NK-92 treated with Interleukin-12 subunit alpha and Interleukin-12 subunit beta, amount 100 ng/mL, for 24 hours (cell line): Measurements from ENCODE around the gene PSMB9.

Source experiments
- DNase-seq: peaks from one replicate; lab custom pipeline; 2025; lab: John Stamatoyannopoulos, UW

The PSMB9 gene

DNA sequence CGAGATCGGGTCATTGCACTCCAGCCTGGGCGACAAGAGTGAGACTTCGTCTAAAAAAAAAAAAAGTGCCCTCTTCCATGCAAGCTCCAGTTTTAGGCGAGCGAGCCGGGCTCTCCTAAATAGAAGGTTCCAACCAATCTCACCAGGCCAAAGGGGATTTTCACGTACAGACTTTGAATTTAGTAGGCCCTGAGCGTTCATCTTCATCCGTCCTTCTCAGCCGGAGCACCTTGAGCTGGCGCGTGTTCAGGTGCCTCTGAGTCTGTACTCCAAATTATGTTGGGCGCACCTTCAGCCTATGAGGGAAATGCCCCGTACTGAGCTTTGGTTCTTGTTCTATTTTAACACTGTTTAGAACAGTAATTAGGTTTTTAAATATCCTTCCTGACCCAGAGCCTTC, 14.6 kb upstream of the PSMB9 start:
- DNase-seq: no peak

DNA sequence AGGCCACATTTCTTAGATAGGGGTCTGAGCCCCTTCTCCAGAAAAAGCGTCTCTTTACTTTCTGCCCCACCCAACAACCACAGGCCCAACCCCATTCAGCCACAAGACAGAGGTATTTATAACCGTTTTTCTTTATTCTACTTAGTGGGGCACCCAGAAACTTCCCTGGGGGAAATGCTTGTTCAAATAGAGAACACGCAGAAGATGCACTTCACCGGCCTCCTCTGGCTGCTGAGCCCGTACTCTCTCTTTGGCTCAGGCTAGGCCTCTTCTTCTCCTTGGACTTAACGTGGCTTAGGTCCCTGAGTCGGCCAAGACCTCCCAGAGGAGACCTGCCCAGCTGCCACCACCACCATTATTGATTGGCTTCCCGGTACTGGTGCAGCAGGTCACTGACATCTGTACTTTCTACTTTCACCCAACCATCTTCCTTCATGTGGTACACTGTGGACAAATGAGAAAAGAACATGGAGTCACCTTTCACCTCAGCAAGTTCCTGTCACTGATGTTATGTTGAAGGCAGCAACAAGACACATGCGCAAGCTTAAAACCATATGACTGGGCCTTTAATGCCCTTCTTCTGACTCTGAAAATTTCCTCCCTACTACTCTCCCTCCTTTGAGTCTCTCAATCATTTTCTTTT, 13.3 kb upstream of the PSMB9 start:
- DNase-seq: no peak

DNA sequence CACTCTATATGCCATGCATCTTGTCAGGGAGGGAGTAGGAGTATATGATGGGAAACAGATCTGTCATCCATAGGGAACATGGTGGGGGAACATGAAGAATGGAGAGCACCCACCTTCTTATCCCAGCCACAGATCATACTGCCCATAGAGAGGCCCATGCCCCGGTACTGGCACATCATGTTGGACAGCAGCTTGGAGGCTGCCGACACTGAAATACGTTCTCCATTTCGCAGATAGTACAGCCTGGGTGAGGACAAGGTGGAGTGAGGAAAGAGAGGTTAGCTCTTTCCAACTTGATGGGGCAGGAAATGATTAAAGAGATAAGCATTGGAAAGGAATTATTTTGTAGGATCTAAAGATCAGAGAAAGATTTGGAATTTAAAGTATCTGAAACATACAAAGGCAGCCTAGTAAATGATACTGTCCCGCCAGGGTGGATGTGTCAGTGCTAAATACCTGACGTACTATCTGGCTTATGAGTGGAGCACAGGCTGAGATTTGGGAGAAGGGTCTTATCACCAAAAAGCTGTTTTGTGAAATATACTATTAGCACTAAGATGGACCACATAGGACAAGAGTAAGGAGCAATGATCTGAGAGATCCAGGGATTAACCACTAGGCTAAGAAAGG, 11.9 kb upstream of the PSMB9 start:
- no peak for DNase-seq

DNA sequence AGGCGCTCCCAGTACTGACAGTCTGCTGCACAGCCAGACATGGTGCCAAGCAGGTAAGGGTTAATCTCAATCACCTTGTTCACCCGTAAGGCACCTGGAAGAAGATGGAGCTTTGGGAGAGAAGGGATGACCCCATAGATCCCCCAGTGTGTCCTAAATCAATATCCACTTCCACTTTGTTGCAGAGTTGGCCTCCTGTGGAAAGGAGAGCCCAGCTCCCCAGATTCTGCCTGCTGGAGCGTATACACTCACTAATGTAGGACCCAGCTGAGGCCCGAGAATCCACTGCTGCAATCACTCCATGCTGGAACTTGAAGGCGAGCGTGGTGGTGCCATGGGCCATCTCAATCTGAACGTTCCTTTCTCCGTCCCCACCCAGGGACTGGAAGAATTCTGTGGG, 11.3 kb upstream of the PSMB9 start:
- DNase-seq: no peak

DNA sequence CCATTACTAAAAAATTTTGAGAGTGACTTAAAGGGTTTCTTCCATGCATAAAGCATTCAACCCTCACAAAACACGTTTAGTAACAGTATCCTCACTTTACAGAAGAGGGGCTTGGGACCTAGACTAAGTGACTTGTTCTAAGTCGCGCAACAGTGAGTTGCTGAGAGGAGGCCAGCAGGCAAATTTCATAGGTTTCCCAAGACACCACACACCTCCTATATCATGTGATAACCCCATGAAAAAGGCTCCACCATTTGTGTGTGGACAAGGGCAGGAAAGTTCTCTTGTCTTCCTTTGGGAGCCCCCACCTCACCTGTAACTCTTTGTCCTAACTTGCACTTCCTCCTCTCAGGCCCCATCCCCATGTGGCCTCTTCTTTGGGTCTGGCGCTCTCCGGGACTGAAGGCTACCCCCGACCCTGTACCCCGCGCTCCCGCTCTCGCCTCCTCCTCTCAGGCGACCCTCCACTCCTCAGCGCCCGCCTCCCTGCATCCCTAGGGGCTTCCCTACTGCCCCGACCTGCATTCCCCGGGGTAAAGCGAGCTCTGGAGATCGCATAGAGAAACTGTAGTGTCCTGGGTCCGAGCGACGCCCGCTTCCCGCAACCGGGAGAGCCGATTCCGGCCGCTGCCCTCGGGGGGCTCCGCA, 10.5 kb upstream of the PSMB9 start:
- no peak for DNase-seq

DNA sequence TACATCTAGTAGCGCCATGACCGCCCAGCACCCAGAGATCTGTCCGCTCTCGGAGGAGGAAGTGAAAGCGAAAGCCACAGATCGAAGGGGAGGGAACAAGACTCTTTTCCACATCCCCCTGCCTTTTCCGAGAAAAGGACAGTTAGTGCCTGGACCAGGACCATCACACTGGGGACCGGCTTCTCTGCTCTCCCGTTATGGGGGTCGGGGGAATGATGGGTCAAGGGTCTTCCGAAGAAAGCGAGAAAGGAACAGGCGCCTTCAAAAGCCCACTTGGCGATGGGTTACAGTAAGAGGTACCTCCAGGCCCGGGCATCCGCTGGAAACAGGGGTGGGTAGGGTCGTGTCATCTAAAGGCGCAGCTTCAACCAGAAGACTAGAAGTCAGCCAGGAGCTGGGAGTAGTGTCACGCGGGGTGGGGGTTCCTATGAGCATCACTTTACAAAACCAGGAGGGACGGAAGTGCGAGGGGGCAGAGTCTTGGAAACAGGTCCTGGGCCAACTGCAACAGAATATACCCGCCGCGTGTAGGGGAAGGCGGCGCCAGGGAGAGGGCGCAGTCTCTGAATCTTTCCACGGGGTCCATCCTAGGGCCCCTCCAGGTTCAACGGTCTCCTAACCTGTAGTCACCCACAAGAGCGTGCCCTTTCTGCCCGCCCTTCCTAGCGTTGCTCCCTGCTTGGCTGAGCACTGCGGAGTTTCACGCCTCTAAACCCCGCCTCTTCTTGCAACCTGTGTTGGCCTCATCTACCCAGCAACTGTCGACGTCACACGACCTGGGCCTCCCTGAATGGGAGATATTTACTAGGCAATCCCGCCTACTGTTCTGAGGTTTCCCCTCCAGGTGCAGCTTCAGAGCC, 9.8 kb upstream of the PSMB9 start, which contains the start of gene PSMB8:
PSMB8 (minus strand) TSS at position 69 of the 860 bp plus-strand sequence; CDS start at position 18, 51 bp downstream.
- DNase-seq: peak; percentile 97

DNA sequence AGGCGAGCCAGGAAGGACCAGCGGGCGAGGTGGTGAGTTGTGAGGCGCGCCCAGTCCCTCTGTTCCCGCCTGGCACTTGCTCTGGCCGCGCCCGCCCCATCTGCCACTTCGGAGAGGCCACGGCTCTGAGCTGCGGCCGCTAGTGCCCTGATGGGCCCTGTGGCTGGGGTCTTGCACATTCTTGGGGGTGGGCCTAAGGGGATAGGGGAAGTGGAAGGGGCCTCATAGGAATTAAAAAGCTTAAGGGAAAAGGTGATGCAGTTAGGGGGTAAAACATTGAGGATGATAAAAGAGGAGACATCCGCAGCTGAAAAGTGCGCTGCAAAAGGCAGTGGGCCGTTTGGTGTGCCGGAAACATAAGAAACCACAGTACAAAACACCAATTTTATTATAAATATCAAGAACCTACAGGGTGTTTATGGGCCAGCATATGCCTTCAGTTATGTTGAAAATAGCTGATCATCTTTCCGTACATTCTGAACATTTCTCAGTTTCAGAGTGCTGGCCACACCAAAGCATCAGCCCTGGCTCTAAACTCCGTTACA, 9.1 kb upstream of the PSMB9 start:
- DNase-seq: no peak

DNA sequence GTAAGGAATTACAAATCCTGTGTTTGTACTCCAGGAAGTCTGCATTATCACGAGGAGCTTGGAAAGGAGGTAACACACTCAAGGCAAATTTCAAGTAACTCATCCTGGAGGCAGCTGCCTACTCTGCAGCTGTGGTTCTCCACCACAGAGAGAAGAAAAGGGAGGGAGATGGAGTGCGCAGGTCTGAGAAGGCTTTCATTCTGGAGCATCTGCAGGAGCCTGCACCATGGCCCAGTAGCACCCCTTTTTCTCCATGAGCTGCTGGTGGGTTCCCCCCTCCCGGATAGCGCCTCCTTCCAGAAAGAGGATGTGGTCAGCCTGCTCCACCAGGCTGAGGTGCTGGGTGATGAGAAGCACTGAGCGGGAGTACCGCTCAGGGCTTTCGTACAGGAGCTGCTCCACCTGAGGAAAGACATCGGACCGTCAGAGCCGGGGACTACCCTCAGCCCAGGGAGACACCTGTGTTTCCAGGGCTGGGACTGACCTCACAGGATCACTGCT, 8.6 kb upstream of the PSMB9 start:
- DNase-seq: peak; percentile 25

DNA sequence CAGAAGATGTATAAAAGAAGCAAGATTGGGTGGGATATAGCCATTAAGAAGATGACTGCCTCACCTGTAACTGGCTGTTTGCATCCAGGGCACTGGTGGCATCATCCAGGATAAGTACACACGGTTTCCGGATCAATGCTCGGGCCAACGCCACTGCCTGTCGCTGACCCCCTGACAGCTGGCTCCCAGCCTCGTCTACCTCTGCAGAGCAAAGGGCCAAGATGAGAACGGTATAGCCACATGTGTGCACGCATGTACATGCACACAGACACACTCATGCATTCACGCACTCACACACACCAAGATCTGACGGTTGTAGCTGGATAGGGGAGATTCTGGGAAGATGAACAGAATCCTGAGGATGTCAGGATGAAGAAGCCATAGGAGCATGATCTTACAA, 7.0 kb upstream of the PSMB9 start:
- DNase-seq: no peak

DNA sequence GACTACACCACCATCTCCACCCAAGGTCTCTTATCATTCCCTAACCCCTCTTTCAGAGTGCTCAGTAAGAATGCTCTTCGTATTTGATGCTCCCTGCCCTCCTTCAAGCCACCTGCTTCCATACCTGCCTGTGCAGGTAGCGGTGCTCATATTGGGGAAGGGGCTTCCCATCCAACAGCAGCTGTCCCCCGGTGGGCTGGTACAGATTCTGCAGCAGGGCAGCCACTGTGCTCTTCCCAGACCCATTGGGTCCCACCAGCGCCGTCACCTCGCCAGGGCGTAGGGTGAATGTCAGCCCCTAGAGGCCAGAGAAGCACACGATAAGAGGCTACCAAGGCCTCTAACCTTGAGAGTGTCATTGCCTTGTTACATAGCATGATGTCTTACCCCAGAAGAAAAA, 6.2 kb upstream of the PSMB9 start:
- no peak for DNase-seq

DNA sequence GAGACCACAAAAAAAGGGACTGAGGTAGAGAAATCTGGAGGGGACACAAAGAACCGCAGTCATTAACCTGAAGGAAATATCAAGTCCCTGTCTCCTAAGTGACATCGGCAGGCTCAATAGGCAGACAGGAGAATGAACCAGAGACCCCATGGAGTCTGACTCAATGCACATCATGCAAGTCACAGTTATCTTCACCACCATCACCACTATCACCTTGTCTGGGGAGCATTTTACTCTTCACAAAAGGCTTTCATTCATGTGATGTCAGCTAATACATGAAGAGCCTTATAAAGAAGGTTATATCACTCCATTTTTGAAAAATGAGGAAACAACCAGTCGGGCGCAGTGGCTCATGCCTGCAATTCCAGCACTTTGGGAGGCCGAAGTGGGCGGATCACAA, 4.9 kb upstream of the PSMB9 start:
- no peak for DNase-seq

DNA sequence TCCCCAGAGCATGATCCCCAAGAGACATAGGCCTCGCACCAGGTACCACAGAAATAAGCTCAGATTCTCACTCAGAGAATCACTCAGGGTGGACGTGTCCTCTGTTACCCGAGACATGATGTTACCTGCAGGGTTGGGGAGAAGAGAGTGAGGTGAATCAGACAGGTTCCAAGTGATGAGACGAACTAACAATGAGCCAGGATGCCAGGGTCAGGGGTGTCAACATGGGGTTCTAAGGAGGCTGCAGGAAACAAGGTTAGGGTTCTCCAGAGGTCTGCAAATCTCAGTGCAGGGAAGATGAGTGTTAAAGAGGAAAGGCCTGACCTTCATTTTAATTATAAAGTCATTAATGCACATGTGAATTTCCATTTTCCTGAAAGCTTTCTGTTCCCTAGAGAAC, 3.0 kb upstream of the PSMB9 start:
- DNase-seq: no peak

DNA sequence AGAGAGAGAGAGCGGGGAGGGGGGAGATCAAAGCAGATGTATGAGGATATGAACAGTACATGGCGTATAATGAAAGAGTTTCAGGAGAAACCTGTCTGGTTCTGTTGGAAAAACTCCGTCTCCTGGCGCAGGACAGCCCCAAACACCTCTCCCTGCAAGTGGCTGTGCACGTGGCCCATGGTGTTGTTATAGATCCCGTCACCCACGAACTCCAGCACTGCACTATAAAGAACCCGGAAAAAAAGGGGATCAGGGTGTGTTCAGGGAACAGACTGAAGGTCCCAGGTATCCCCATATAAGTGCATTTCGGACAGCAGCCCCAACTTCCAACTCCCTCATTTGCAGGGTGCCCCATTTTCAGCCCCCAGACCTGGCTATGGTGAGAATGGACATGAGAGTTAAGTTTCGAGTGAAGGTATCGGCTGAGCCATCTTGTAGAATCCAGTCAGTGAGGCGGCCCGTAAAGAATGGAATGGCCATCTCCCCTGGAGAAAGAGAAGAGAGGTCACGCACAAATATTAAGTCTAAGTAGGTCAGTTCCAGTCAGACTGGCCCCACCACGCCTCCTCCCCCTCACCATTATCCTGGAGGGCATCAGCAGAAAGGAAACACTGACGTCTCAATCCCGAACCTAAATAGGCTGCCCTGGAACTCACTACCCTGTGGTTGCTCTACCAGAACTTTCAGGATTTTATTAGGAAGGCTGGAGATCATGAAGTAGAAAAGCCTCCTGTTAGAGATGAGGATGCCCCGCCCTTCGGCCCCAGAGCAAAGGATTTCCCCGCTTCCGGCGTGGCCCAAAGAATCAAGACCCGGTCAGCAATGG, 1.8 kb upstream of the PSMB9 start:
- DNase-seq: peak; percentile 29

DNA sequence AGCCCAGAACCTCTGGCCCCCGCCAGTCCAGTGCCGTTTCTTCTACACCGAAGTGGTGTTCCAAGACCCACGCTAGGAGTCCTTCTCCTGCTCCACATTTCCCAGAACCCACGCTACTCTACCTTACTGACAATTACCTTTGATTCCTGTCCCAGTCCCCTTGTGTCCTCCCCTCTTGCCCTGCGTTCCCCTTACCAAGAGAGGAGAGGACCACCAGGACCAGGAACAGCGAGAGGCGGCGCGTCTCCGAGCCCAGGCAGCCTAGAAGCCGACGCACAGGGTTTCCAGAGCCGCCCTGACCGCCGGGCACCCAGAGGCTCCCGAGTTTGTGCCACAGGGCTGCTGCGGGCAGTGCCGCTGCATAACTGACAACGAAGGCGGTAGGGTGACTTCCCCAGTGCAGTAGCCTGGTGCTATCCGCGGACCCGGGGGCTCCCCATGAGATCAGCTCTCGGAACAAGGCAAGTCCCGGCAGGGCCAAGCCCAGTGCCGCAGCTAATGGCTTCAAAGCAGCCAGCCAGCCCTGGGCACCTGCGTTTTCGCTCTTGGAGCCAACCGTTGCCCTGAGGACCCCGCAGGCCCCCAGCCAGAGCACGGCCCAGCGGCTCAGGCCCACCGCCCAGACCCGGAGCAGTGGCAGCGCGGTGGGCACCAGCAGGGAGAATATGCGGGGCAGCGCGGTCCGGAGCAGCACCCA, 1.0 kb upstream of the PSMB9 start:
- DNase-seq: peak; percentile 45

DNA sequence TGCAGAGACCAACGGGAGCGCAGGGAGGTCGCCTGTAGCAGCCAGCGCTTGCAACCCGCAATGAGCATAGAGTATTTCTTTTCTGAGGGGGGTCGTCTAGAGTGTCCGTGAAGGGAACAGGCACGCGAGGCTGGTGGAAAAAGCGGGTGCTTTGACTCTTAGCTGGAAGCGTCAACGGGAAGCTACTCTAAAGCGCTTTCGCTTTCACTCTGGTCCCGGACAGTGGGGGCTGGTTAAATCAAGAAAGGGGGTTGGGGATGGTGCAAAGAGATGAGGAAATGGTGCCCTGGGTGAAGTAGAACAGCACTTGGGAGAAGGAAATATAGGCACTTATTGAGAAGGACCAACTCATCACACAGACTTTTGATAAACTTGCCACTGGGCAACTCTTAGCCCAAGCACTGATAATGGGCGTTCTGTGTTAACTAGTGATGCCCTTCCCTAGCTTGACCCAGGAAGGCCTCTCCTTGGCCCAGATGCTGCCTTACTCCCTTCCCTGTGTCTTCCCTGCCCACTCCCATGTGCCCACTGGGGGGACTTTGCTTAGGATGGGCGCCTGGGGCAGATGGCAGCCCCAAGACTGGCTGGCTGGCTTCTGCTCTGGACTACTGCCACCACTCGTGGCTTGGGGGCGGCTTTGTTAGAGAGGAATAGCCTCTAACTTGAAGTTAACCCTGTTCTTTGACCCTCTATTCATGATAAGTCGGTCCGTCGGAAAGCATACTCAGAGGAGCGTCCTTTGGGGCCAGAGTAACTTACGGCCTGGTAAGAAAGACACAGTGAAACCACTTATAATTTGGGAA, 585 bp downstream of the PSMB9 start:
- DNase-seq: peak; percentile 54

DNA sequence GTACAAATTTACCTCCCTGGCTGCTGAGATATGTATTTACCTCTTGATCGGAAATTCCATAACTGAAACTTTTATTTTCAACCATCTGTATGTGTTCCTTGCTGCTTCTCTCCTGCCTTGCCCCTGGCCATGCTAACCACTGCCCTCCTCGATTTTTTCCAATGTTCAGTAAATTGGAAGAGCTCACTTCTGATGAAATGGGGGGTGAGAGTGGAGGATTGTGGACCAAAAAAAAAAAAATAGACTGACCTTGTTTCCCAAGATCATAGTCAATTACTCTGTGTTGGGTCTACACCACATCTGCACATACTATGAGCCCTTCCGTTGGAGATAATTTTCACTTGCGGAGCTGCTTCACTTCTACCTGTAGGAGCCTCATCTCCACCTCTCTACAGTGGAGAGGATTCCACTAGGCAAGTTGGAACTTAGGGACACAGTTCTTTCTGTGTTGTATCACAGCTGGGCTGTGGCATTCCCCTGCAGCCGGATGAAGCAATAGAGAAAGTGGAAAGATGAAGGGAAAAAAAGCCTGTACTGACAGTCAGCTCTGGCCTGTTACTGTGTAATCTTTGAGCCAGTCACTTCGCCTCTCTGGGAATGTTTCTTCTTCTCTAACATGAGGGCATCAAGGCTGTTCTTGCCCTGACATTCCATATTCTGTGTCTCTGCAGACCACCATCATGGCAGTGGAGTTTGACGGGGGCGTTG, 1.6 kb downstream of the PSMB9 start:
- no peak for DNase-seq

DNA sequence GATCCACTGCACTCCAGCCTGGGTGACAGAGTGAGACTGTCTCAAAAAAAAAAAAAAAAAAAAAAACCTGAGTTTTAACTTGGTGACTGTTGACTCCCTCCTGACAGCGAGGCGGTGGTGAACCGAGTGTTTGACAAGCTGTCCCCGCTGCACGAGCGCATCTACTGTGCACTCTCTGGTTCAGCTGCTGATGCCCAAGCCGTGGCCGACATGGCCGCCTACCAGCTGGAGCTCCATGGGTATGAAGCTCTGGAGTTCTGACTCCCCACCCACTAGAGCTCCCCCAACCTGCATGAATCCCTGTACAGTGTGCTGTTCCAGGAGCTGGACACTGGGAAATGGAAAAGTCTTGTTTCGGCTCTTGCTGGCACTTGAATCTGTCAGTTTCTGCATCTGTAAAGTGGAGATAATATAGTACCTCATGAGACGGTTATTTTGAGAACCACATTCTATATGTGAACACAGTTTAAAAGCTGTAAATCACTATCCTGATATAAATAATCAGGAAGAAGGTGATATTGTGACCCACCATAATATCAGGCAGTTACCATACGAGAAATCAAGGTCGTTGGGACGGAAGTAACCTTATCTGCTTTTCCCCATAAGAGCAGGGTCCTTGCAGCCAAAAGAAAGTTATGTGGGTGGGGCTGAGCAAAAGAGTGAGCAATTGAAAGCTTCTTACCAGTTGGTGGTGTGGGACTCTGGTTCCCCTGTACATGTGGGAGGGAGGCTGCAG, 3.3 kb downstream of the PSMB9 start:
- DNase-seq: no peak

DNA sequence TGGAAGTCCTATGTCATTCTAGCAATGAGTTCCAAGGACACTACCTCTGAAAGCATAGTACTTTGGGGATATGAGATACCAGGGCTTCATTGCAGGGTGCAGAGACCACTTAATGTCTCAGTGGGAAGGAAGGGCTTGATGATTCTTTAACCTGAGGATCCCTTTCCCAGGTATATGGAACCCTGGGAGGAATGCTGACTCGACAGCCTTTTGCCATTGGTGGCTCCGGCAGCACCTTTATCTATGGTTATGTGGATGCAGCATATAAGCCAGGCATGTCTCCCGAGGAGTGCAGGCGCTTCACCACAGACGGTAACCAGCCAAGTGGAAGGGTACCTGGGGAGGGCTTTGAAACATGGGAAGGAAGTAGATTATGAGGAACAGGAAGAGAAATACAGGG, 4.2 kb downstream of the PSMB9 start:
- no peak for DNase-seq
